H9 (cell line): ENCODE results near the gene AATF. TPM values are rescaled to one million over a fixed set of nuclear protein-coding genes. Genes with fewer than 3 reads are reported as not detected.
A peak's percentile ranks its signal among the peaks of the same experiment; 100 is the strongest.

ENCODE experiments used
- DNase-seq: peaks from one replicate; pipeline ENCODE4 v3.0.0-alpha.2; 2017
- H2AFZ ChIP-seq: one replicate; pipeline ENCODE4 v1.6.1; 2013; ENCODE audit warnings: mild to moderate bottlenecking, low read length, control low read depth, moderate library complexity
- H2AK5ac ChIP-seq: 2 replicates; pipeline ENCODE4 v1.6.1; 2013; ENCODE audit warnings: low read length, control low read depth, mixed read lengths; ENCODE audit not compliant: insufficient read length
- H2BK120ac ChIP-seq: one replicate; pipeline ENCODE4 v1.6.1; 2013; ENCODE audit warnings: low read depth, mild to moderate bottlenecking, low read length, control low read depth, inconsistent platforms; ENCODE audit not compliant: poor library complexity, severe bottlenecking
- H2BK12ac ChIP-seq: 2 replicates; pipeline ENCODE4 v1.6.1; 2013; ENCODE audit warnings: low read length, control low read depth, mixed read lengths, low read depth; ENCODE audit not compliant: insufficient read length
- H2BK15ac ChIP-seq: 2 replicates; pipeline ENCODE4 v1.6.1; 2013; ENCODE audit warnings: low read depth, low read length, control low read depth
- H2BK20ac ChIP-seq: one replicate; pipeline ENCODE4 v1.6.1; 2013; ENCODE audit warnings: low read depth, mild to moderate bottlenecking, low read length, control low read depth, inconsistent platforms; ENCODE audit not compliant: poor library complexity, severe bottlenecking
- H2BK5ac ChIP-seq: 2 replicates; pipeline ENCODE4 v1.6.1; 2013; ENCODE audit warnings: low read length, control low read depth, mixed read lengths; ENCODE audit not compliant: insufficient read length
- H3K14ac ChIP-seq: 2 replicates; pipeline ENCODE4 v1.6.1; 2013; ENCODE audit warnings: low read length, control low read depth; ENCODE audit not compliant: insufficient read depth
- H3K18ac ChIP-seq: 2 replicates; pipeline ENCODE4 v1.6.1; 2013; ENCODE audit warnings: low read depth, mild to moderate bottlenecking, mixed read lengths, low read length, control low read depth; ENCODE audit not compliant: insufficient read length
- H3K23ac ChIP-seq: 2 replicates; pipeline ENCODE4 v1.6.1; 2013; ENCODE audit warnings: low read length, control low read depth, mixed read lengths, low read depth; ENCODE audit not compliant: insufficient read length
- H3K23me2 ChIP-seq: 2 replicates; pipeline ENCODE4 v1.6.1; 2013; ENCODE audit warnings: low read depth, mild to moderate bottlenecking, mixed read lengths, low read length, control low read depth; ENCODE audit not compliant: insufficient read length, poor library complexity, severe bottlenecking
- H3K27ac ChIP-seq: 2 replicates; pipeline ENCODE4 v1.5.1; 2013; ENCODE audit warnings: low read length, control low read depth, mixed read lengths, low read depth; ENCODE audit not compliant: insufficient read length
- H3K27me3 ChIP-seq: 2 replicates; pipeline ENCODE4 v1.6.1; 2013; ENCODE audit warnings: low read length, control low read depth, inconsistent platforms; ENCODE audit not compliant: insufficient read depth
- H3K4ac ChIP-seq: 2 replicates; pipeline ENCODE4 v1.6.1; 2013; ENCODE audit warnings: low read depth, mild to moderate bottlenecking, control low read depth, inconsistent platforms, low read length, moderate library complexity
- H3K4me1 ChIP-seq: 2 replicates; pipeline ENCODE4 v1.6.1; 2013; ENCODE audit warnings: low read length, control low read depth, inconsistent platforms; ENCODE audit not compliant: insufficient read depth
- H3K4me2 ChIP-seq: 2 replicates; pipeline ENCODE4 v1.6.1; 2013; ENCODE audit warnings: low read length, control low read depth, mixed read lengths; ENCODE audit not compliant: insufficient read length, insufficient read depth
- H3K56ac ChIP-seq: 2 replicates; pipeline ENCODE4 v1.6.1; 2013; ENCODE audit warnings: low read depth, mild to moderate bottlenecking, mixed read lengths, low read length, control low read depth; ENCODE audit not compliant: insufficient read length
- H3K79me1 ChIP-seq: 2 replicates; pipeline ENCODE4 v1.6.1; 2013; ENCODE audit warnings: low read depth, mild to moderate bottlenecking, moderate library complexity, low read length, control low read depth, inconsistent platforms; ENCODE audit not compliant: insufficient read depth, poor library complexity, severe bottlenecking
- H3K79me2 ChIP-seq: 2 replicates; pipeline ENCODE4 v1.6.1; 2013; ENCODE audit warnings: low read length, control low read depth, inconsistent platforms; ENCODE audit not compliant: insufficient read depth
- H3K9ac ChIP-seq: 2 replicates; pipeline ENCODE4 v1.6.1; 2013; ENCODE audit warnings: low read length, control low read depth, mixed read lengths; ENCODE audit not compliant: insufficient read length; ENCODE audit errors: extremely low read depth
- H3K9me3 ChIP-seq: one replicate; pipeline ENCODE4 v1.6.1; 2013; ENCODE audit warnings: low read depth, low read length, inconsistent platforms; ENCODE audit not compliant: control insufficient read depth
- H3T11ph ChIP-seq: one replicate; pipeline ENCODE4 v1.6.1; 2013; ENCODE audit warnings: mild to moderate bottlenecking, low read length, control low read depth, inconsistent platforms
- H4K20me1 ChIP-seq: one replicate; pipeline ENCODE4 v1.6.1; 2013; ENCODE audit not compliant: control insufficient read depth, insufficient read length, insufficient read depth
- H4K5ac ChIP-seq: 2 replicates; pipeline ENCODE4 v1.6.1; 2013; ENCODE audit warnings: low read depth, mild to moderate bottlenecking, mixed read lengths, low read length, control low read depth; ENCODE audit not compliant: insufficient read length
- H4K8ac ChIP-seq: replicated peaks from 2 replicates; pipeline ENCODE4 v1.6.1; 2013; ENCODE audit warnings: low read length, control low read depth, mixed read lengths, low read depth; ENCODE audit not compliant: insufficient read length
- H4K91ac ChIP-seq: 2 replicates; pipeline ENCODE4 v1.6.1; 2013; ENCODE audit warnings: low read depth, mild to moderate bottlenecking, moderate library complexity, mixed read lengths, low read length, control low read depth; ENCODE audit not compliant: insufficient read length
- H3K27ac Mint-ChIP-seq, 3 experiments: 2 replicates in 2 of 3; 3 replicates in 1 of 3; pipeline ENCODE4 v1.8.0; 2020 to 2021; ENCODE audit warnings: mixed read lengths in 3 of 3, mild to moderate bottlenecking in 1 of 3, moderate library complexity in 1 of 3
- H3K27me3 Mint-ChIP-seq: 2 replicates; pipeline ENCODE4 v1.8.0; 2021; ENCODE audit warnings: low read depth, mild to moderate bottlenecking, moderate library complexity, mixed read lengths
- H3K36me3 Mint-ChIP-seq, 3 experiments: 2 replicates in 2 of 3; 3 replicates in 1 of 3; pipeline ENCODE4 v1.8.0; 2020 to 2021; ENCODE audit warnings: low read depth in 3 of 3, mixed read lengths in 3 of 3; ENCODE audit not compliant: insufficient read depth in 1 of 3
- H3K4me1 Mint-ChIP-seq, 2 experiments: 2 replicates each; pipeline ENCODE4 v1.8.0; 2020; ENCODE audit warnings: mixed read lengths in 2 of 2
- H3K4me3 Mint-ChIP-seq, 2 experiments: 2 replicates in 1 of 2; 3 replicates in 1 of 2; pipeline ENCODE4 v1.8.0; 2020 to 2021; ENCODE audit warnings: mild to moderate bottlenecking in 2 of 2, mixed read lengths in 2 of 2, moderate library complexity in 1 of 2
- H3K9me3 Mint-ChIP-seq, 2 experiments: 2 replicates in 1 of 2; 3 replicates in 1 of 2; pipeline ENCODE4 v1.8.0; 2020; ENCODE audit warnings: mild to moderate bottlenecking in 2 of 2, mixed read lengths in 2 of 2, moderate library complexity in 1 of 2
- WGBS: extraction: QIAGEN DNeasy Blood & Tissue Kit; methylation state at CpG from one replicate; pipeline ENCODE4 v1.1.7; 2013; ENCODE audit warnings: missing lambda C conversion rate, low lambda C conversion rate, mixed read lengths; ENCODE audit not compliant: insufficient read length; ENCODE audit errors: extremely low coverage; 5-methylcytosine and 5-hydroxymethylcytosine counted together
- total RNA-seq: library from RNA; stranded (reverse); gene quantifications from 2 replicates; pipeline ENCODE4 v1.2.1, GENCODE V29; 2021
- TF ChIP-seq, protein P1 (sequence below): fragments of 200-600 bp; sonication (generic); conservative IDR thresholded peaks from 3 replicates; pipeline ENCODE4 v1.8.0; 2021; ENCODE audit warnings: antibody characterized with exemption, mild to moderate bottlenecking

AATF gene
- total RNA-seq, 1 experiment from 2014 or later: 69.6 TPM

DNA sequence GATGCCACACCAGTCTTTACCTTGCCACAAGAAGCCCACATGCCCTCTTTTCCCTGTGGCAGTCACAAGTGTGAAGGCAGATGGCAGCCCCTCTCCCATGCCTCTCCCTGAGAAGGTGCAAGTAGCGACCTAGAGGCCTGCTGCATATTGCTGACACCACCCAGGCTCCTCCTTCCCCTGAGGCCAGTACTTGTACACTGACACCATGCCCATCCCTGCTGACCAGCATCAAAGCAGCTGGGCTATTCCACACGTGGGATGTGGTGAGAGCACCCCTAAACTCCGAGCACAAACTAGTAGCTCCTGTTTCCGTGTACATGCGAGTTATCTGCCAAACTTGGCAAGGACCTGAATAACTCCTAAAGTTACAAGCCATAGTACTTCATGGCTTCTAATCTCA, 149.4 kb downstream of the AATF start:
- 0 out of 2 replicates have a peak, but pooled peaks cover 3% of the 10 kb centered on the region for H3K4me1 ChIP-seq
- no peak overlapping the region for H2AFZ ChIP-seq
- no peak overlapping the region for H2BK20ac ChIP-seq
- no peak overlapping the region for H2BK5ac ChIP-seq
- H3K27ac ChIP-seq: no peak overlapping the region
- H3K23ac ChIP-seq: no peak overlapping the region
- H2BK120ac ChIP-seq: no peak overlapping the region
- DNase-seq: no peak
- Mint-ChIP-seq H3K4me1 (peaks cover 28 to 31% of the 10 kb centered on the region in 2 experiments), H3K36me3 (peaks cover 40 to 74% (median 70%) of the 10 kb centered on the region in 3 experiments; a peak in 6 of 7 replicates), H3K27ac (peak overlapping the region in 2 of 3 experiments; percentile 85 to 91; a peak in 4 of 7 replicates), H3K9me3 (no peaks in the 10 kb centered on the region), H3K27me3 (no peaks in the 10 kb centered on the region; the same call in 1 of the 2 replicates), H3K4me3 (no peak overlapping the region)
- no peak overlapping the region for H3K4me2 ChIP-seq
- no peak overlapping the region for H3K4ac ChIP-seq
- no CpG with 5 or more reads among the region's 5 CpGs for WGBS
- H3K9ac ChIP-seq: no peak overlapping the region
- no peaks in the 10 kb centered on the region for H3K9me3 ChIP-seq
- no peak overlapping the region for H3T11ph ChIP-seq
- H3K79me1 ChIP-seq: no peaks in the 10 kb centered on the region
- no peak overlapping the region for H4K91ac ChIP-seq
- TF ChIP-seq, protein P1, sequence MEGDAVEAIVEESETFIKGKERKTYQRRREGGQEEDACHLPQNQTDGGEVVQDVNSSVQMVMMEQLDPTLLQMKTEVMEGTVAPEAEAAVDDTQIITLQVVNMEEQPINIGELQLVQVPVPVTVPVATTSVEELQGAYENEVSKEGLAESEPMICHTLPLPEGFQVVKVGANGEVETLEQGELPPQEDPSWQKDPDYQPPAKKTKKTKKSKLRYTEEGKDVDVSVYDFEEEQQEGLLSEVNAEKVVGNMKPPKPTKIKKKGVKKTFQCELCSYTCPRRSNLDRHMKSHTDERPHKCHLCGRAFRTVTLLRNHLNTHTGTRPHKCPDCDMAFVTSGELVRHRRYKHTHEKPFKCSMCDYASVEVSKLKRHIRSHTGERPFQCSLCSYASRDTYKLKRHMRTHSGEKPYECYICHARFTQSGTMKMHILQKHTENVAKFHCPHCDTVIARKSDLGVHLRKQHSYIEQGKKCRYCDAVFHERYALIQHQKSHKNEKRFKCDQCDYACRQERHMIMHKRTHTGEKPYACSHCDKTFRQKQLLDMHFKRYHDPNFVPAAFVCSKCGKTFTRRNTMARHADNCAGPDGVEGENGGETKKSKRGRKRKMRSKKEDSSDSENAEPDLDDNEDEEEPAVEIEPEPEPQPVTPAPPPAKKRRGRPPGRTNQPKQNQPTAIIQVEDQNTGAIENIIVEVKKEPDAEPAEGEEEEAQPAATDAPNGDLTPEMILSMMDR: no peak
- no peak overlapping the region for H4K5ac ChIP-seq
- no peak overlapping the region for H3K14ac ChIP-seq
- H3K23me2 ChIP-seq: no peaks in the 10 kb centered on the region
- H3K18ac ChIP-seq: no peak overlapping the region
- no peaks in the 10 kb centered on the region for H3K27me3 ChIP-seq
- H3K56ac ChIP-seq: no peak overlapping the region
- H2AK5ac ChIP-seq: no peak overlapping the region
- no peak overlapping the region for H4K8ac ChIP-seq
- no peak overlapping the region for H2BK15ac ChIP-seq
- H2BK12ac ChIP-seq: no peak overlapping the region
- H4K20me1 ChIP-seq: no peaks in the 10 kb centered on the region
- H3K79me2 ChIP-seq: no peaks in the 10 kb centered on the region
